HUDEP-2 (cell line): ENCODE data around the gene SESN1.
"Not testable (repeated sequence)": the region's sequence is repeated elsewhere in the genome, so short reads cannot be mapped to it uniquely, and the experiment has no call there.

Experiments used
- DNase-seq, 76 experiments: peaks; one replicate each; lab custom pipeline; 2025; ENCODE audit not compliant: unreplicated experiment in 76 of 76; lab: John Stamatoyannopoulos, UW

Gene SESN1

GRCh38 chr6:109095036-109095834 is 589 bp upstream of the SESN1 start, which contains the start of gene CEP57L1:
TSS of gene CEP57L1 (plus strand) at chr6:109095507. CDS start at chr6:109145222, 49,715 bp downstream.
- peak in 75 of 76 experiments; percentile 58 to 99 (median 98) for DNase-seq

GRCh38 chr6:109093732-109094415 is 772 bp downstream of the SESN1 start:
- DNase-seq = peak in 1 of 76 experiments; percentile 21

GRCh38 chr6:109092074-109092473 is 2.6 kb downstream of the SESN1 start:
- DNase-seq = no peak

DNA sequence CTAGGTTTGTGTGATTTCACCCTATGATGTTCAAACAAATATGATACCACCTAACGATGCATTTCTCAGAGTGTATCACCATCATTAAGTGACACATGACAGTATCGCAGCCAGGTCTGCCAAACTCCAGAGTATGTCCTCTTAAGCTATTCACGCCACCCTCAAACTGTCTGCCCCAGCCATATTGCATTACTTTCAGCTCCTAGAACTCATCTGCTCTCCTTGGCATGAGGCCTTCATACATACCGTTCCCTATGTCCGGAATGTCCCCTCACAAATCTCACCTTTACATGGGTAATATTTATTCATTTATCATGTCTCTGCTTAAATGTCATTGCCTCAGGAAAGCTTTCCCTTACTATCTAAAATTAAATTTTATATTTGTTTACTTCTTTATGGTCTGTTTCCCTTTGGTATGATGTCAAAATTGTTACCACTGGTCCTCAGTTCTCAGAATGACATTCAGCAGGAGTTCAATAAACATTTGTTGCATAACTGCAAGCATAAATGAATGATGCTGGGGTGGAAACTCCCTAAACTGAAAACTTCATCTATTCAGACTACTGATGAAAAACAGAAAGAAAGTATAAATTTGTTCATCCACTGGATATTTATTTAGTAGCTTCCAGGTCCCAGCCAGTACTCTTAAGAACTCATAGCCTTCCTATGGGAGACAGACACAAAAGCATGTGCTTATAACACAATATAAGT is 3.2 kb downstream of the SESN1 start:
- no peak for DNase-seq

- no peak for DNase-seq
These were observed 5.7 kb downstream of the SESN1 start for GRCh38 chr6:109088995-109089394.

- DNase-seq = no peak
These were observed 6.9 kb downstream of the SESN1 start for GRCh38 chr6:109087661-109088264.

DNA sequence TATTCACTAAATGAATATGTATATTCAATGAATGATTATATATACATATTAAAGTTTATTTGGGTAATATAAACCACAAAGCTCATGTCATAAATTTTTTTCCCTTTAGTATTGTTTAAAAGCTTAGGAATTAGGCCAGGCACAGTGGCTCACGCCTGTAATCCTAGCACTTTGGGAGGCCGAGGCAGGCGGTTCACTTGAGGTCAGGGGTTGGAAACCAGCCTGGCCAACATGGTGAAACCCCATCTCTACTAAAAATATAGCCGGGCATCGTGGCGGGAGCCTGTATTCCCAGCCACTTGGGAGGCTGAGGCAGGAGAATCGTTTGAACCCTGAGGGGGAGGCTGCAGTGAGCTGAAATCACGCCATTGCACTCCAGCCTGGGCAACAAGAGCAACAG is 10.5 kb downstream of the SESN1 start:
- not testable (repeated sequence) for DNase-seq

DNA sequence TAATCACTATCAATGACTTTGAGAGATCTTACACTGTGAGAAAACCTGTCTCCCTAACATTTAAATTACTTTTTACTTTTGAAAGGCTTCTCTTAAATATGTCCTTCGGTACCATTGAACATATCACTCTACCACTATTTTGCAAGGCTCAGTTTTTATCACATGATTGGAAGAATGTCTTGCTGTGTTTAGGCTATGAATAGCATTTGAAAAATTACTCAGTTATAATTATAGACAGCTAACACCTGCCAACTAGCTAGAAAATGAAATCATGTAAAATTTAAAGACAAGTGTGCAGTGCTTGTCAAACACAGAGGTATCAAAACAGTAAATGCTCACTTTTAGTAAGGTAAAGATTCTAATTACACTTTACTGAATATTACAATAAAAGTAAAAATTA is 11.0 kb downstream of the SESN1 start:
- no peak for DNase-seq

DNA sequence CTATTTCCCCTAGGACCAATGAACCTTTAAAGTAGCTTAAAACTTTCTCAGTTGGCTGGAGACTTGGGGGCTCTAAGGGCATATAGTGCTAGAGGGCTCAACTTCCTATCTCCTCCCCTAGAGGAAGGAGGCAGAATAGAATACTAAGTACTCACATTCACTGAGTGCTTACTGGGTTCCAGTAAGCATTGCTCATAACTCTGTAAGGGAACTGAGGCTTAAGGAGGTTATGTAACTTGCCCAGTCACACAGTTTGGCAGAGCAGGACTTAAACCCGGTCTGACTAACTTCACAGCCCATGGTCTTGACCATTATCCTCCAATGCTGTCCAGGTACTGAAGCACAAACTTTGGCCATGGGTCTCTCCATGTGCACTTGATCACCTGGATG is 12.5 kb downstream of the SESN1 start:
- no peak for DNase-seq

GRCh38 chr6:109081516-109082187 is 13.0 kb downstream of the SESN1 start:
- no peak for DNase-seq

- no peak for DNase-seq
These were observed 13.6 kb downstream of the SESN1 start for GRCh38 chr6:109081026-109081425.

GRCh38 chr6:109079981-109080380 is 14.7 kb downstream of the SESN1 start:
- no peak for DNase-seq

- peak in 9 of 76 experiments; percentile 4 to 29 (median 20) for DNase-seq
These were observed 18.3 kb downstream of the SESN1 start for GRCh38 chr6:109076377-109076776.

DNA sequence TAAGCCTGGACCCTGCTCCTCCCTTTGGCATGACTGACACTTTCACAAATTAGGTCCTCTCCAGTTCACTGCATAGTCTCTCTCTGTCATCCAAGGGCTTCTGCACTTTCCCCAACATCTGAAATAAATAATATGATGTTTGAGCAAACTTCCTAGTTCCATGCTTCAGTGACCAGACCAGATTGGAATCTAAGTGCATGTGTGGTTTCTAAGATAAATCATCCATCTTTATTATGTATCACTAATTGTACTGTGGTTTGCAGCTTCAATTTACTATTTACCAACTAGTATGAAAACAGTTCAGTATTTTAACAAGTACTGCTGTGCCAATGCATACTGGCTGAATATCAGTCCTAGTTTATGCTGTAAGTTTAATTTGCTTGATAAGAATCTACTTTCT is 18.7 kb downstream of the SESN1 start:
- no peak for DNase-seq

DNA sequence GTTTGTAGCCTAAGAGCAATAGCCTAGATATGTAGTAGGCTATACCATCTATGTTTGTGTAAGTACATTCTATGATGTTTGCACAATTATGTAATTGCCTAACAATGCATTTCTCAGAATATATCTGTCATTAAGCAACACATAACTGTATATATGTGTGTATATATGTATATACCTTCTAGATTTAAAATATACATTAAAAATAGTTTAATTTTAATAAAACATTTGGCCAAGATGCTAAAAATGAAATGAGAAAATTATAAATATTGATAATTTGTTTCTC is 20.6 kb downstream of the SESN1 start:
- no peak for DNase-seq

- peak in 43 of 76 experiments; percentile 9 to 81 (median 55) for DNase-seq
These were observed 21.1 kb downstream of the SESN1 start for GRCh38 chr6:109073344-109074132.

GRCh38 chr6:109071125-109071917 is 23.3 kb downstream of the SESN1 start:
- no peak for DNase-seq

DNA sequence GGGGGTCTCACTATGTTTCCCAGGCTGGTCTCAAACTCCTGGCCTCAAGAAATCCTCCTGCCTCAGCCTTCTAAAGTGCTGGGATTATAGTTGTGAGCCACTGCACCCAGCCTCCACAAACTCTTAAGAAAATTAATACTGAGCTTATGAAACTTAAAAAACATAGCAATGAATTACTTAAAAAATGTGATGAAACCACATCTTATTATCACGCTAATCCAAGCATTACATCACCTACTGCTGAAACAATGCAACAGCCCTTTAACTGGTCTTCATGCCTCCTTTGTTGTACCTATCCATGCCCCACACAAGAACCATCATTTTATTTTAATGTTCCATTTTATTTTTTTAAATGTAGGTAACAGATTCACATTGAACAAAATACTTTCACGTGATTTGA is 24.9 kb downstream of the SESN1 start:
- no peak for DNase-seq

DNA sequence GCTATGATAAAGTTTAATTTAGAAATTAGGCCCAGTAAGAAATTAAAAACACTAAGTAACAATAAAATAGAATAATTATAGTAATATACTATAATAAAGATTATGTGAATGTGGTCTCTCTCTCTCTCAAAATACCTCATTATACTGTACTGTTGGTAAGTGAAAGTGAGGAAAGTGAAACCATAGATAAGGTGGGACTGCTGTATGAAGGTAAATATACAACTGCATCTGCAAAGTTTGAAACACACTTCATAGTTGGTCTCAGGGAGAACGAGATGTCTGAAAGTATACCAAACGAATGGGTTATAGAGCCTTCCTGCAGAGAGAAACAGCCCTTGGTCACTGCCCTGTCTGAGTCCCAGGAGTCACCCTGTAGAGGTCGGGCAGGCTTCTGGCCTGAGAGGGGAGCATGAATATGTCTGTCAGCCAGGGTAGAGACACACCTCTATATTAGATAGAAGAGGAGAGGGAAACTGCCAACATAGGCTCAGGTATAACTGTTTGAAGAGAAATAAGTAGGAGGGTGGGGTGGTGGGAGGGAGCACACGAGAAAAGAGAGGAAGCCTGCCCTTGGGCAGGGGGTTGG is 31.8 kb downstream of the SESN1 start:
- no peak for DNase-seq
